HUES64 (cell line): Measurements from ENCODE around the gene RBFOX2.

Experiments used
- H3K27ac ChIP-seq: 2 replicates; pipeline ENCODE4 v1.7.0; 2013; ENCODE audit warnings: low read depth, low read length, inconsistent platforms
- H3K27me3 ChIP-seq: 2 replicates; pipeline ENCODE4 v1.6.1; 2013; ENCODE audit warnings: mild to moderate bottlenecking, low read length; ENCODE audit not compliant: insufficient read depth
- H3K36me3 ChIP-seq: 2 replicates; pipeline ENCODE4 v1.6.1; 2013; ENCODE audit warnings: mild to moderate bottlenecking, low read length; ENCODE audit not compliant: insufficient read depth
- H3K4me1 ChIP-seq: 2 replicates; pipeline ENCODE4 v1.6.1; 2013; ENCODE audit warnings: mild to moderate bottlenecking, low read length, moderate library complexity; ENCODE audit not compliant: insufficient read depth
- H3K4me3 ChIP-seq: 2 replicates; pipeline ENCODE4 v1.5.1; 2013; ENCODE audit warnings: mild to moderate bottlenecking, low read length, moderate library complexity
- H3K9ac ChIP-seq: 2 replicates; pipeline ENCODE4 v1.6.1; 2013; ENCODE audit warnings: mild to moderate bottlenecking, low read depth, low read length
- H3K9me3 ChIP-seq: 2 replicates; pipeline ENCODE4 v1.6.1; 2013; ENCODE audit warnings: low read depth, low read length; ENCODE audit not compliant: insufficient read depth
- WGBS: fragments of 150-250, 120-280 bp; methylation state at CpG from one replicate; pipeline ENCODE4 v1.1.7; 2013; ENCODE audit warnings: missing lambda C conversion rate; 5-methylcytosine and 5-hydroxymethylcytosine counted together

Gene RBFOX2

GRCh38 chr22:35839841-35840301 is 188.8 kb downstream of the RBFOX2 start:
- no peaks in the 10 kb centered on the region for H3K9me3 ChIP-seq
- H3K4me1 ChIP-seq: peaks cover 66% of the 10 kb centered on the region
- peak overlapping the region; percentile 47 for H3K27ac ChIP-seq
- 0% methylated on average over 3 of the region's 5 CpGs for WGBS
- no peaks in the 10 kb centered on the region for H3K36me3 ChIP-seq
- H3K9ac ChIP-seq: peak overlapping the region; percentile 65
- peak overlapping the region; percentile 86 for H3K4me3 ChIP-seq
- no peaks in the 10 kb centered on the region for H3K27me3 ChIP-seq

- no peaks in the 10 kb centered on the region for H3K27me3 ChIP-seq
- H3K9ac ChIP-seq: peak overlapping the region; percentile 65; the same call in 1 of the 2 replicates
- peak overlapping the region; percentile 47; the same call in 1 of the 2 replicates for H3K27ac ChIP-seq
- H3K9me3 ChIP-seq: no peaks in the 10 kb centered on the region
- H3K36me3 ChIP-seq: no peaks in the 10 kb centered on the region
- peaks cover 74% of the 10 kb centered on the region for H3K4me1 ChIP-seq
- peak overlapping the region; percentile 86 for H3K4me3 ChIP-seq
- whole genome bisulfite sequencing: 24% methylated on average over 3 of the region's 4 CpGs
Measured at GRCh38 chr22:35838855-35839576, 189.6 kb downstream of the RBFOX2 start.

GRCh38 chr22:35837101-35837727 is 191.4 kb downstream of the RBFOX2 start:
- no peak overlapping the region for H3K9ac ChIP-seq
- peak overlapping the region; percentile 54; the same call in 1 of the 2 replicates for H3K4me3 ChIP-seq
- no peaks in the 10 kb centered on the region for H3K36me3 ChIP-seq
- no peaks in the 10 kb centered on the region for H3K27me3 ChIP-seq
- 92% methylated on average over 4 of the region's 5 CpGs for WGBS
- peaks cover 74% of the 10 kb centered on the region for H3K4me1 ChIP-seq
- H3K27ac ChIP-seq: peak overlapping the region; percentile 73; the same call in 1 of the 2 replicates
- H3K9me3 ChIP-seq: no peaks in the 10 kb centered on the region

GRCh38 chr22:35835998-35836691 is 192.5 kb downstream of the RBFOX2 start:
- peaks cover 65% of the 10 kb centered on the region for H3K4me1 ChIP-seq
- peak overlapping the region; percentile 85 for H3K9ac ChIP-seq
- peak overlapping the region; percentile 54 for H3K4me3 ChIP-seq
- H3K27me3 ChIP-seq: no peaks in the 10 kb centered on the region
- H3K36me3 ChIP-seq: no peaks in the 10 kb centered on the region
- H3K27ac ChIP-seq: peak overlapping the region; percentile 84
- WGBS: 5% methylated on average over 5 of the region's 6 CpGs
- no peaks in the 10 kb centered on the region for H3K9me3 ChIP-seq

- H3K4me1 ChIP-seq: peaks cover 59% of the 10 kb centered on the region
- no peaks in the 10 kb centered on the region for H3K27me3 ChIP-seq
- H3K9me3 ChIP-seq: no peaks in the 10 kb centered on the region
- 52% methylated on average over 3 of the region's 3 CpGs for WGBS
- H3K27ac ChIP-seq: peak overlapping the region; percentile 84
- peak overlapping the region; percentile 85 for H3K9ac ChIP-seq
- H3K4me3 ChIP-seq: peak overlapping the region; percentile 54
- H3K36me3 ChIP-seq: no peaks in the 10 kb centered on the region
Measured at GRCh38 chr22:35835267-35835997, 193.2 kb downstream of the RBFOX2 start.

GRCh38 chr22:35834061-35834460 is 194.6 kb downstream of the RBFOX2 start:
- no peaks in the 10 kb centered on the region for H3K36me3 ChIP-seq
- no peaks in the 10 kb centered on the region for H3K9me3 ChIP-seq
- H3K27ac ChIP-seq: no peak overlapping the region
- peak overlapping the region; percentile 54; the same call in 1 of the 2 replicates for H3K4me3 ChIP-seq
- H3K9ac ChIP-seq: no peak overlapping the region
- 90% methylated on average over 2 of the region's 3 CpGs for WGBS
- peaks cover 67% of the 10 kb centered on the region for H3K4me1 ChIP-seq
- no peaks in the 10 kb centered on the region for H3K27me3 ChIP-seq

GRCh38 chr22:35830305-35830704 is 198.3 kb downstream of the RBFOX2 start:
- H3K27me3 ChIP-seq: no peaks in the 10 kb centered on the region
- no peak overlapping the region for H3K4me3 ChIP-seq
- 93% methylated on average over 2 of the region's 2 CpGs for whole genome bisulfite sequencing
- H3K9ac ChIP-seq: no peak overlapping the region
- no peak overlapping the region for H3K27ac ChIP-seq
- H3K36me3 ChIP-seq: no peaks in the 10 kb centered on the region
- H3K4me1 ChIP-seq: peaks cover 47% of the 10 kb centered on the region
- no peaks in the 10 kb centered on the region for H3K9me3 ChIP-seq

GRCh38 chr22:35824256-35824655 is 204.4 kb downstream of the RBFOX2 start:
- no peaks in the 10 kb centered on the region for H3K27me3 ChIP-seq
- no peak overlapping the region for H3K4me3 ChIP-seq
- peaks cover 27% of the 10 kb centered on the region for H3K4me1 ChIP-seq
- no peak overlapping the region for H3K27ac ChIP-seq
- WGBS: 100% methylated on average over 1 of the region's 2 CpGs
- no peaks in the 10 kb centered on the region for H3K36me3 ChIP-seq
- H3K9me3 ChIP-seq: no peaks in the 10 kb centered on the region
- no peak overlapping the region for H3K9ac ChIP-seq

GRCh38 chr22:35821654-35822053 is 207.0 kb downstream of the RBFOX2 start:
- H3K27ac ChIP-seq: no peak overlapping the region
- peaks cover 17% of the 10 kb centered on the region for H3K4me1 ChIP-seq
- H3K9ac ChIP-seq: no peak overlapping the region
- WGBS: no CpG with 5 or more reads among the region's 1 CpG
- no peaks in the 10 kb centered on the region for H3K27me3 ChIP-seq
- no peaks in the 10 kb centered on the region for H3K9me3 ChIP-seq
- no peak overlapping the region for H3K4me3 ChIP-seq
- no peaks in the 10 kb centered on the region for H3K36me3 ChIP-seq

GRCh38 chr22:35819421-35819820 is 209.2 kb downstream of the RBFOX2 start:
- H3K9me3 ChIP-seq: no peaks in the 10 kb centered on the region
- no peak overlapping the region for H3K9ac ChIP-seq
- no peak overlapping the region for H3K4me3 ChIP-seq
- WGBS: 100% methylated on average over 1 of the region's 1 CpG
- H3K27me3 ChIP-seq: no peaks in the 10 kb centered on the region
- no peaks in the 10 kb centered on the region; the same call in 1 of the 2 replicates for H3K36me3 ChIP-seq
- H3K4me1 ChIP-seq: peaks cover 15% of the 10 kb centered on the region
- H3K27ac ChIP-seq: no peak overlapping the region
